ENCODE data around the gene CNFN.

CNFN gene

GRCh38 chr19:42389899-42390298 is at the start of gene CNFN:
Gene CNFN, minus strand, starts transcription at chr19:42390297. Its CDS starts 1,260 bp downstream, at chr19:42389037.
- DNase-seq (ENCODE audit: low read depth) = no peak

- no peak for DNase-seq (ENCODE audit: low read depth)
Observed at GRCh38 chr19:42436006-42436405, 45.9 kb upstream of the CNFN start.

- DNase-seq (ENCODE audit: low read depth) = no peak
Observed at GRCh38 chr19:42435316-42435715, 45.2 kb upstream of the CNFN start.

- no peak for DNase-seq (ENCODE audit: low read depth)
Observed at GRCh38 chr19:42433503-42434260, 43.6 kb upstream of the CNFN start.

- no peak for DNase-seq (ENCODE audit: low read depth)
Observed at GRCh38 chr19:42431486-42431885, 41.4 kb upstream of the CNFN start.

- no peak for DNase-seq (ENCODE audit: low read depth)
Observed at GRCh38 chr19:42428676-42429075, 38.6 kb upstream of the CNFN start.

GRCh38 chr19:42427313-42427712 is 37.2 kb upstream of the CNFN start, which contains the start of gene LIPE:
Gene LIPE, minus strand, starts transcription at chr19:42427388. Its CDS starts 239 bp downstream, at chr19:42427149.
- DNase-seq (ENCODE audit: low read depth) = no peak

- no peak for DNase-seq (ENCODE audit: low read depth)
Observed at GRCh38 chr19:42426643-42427042, 36.5 kb upstream of the CNFN start.

GRCh38 chr19:42424712-42425131 is 34.6 kb upstream of the CNFN start:
- DNase-seq (ENCODE audit: low read depth) = no peak

- DNase-seq (ENCODE audit: low read depth) = no peak
Observed at GRCh38 chr19:42424345-42424707, 34.2 kb upstream of the CNFN start.

- peak; percentile 53 for DNase-seq (ENCODE audit: low read depth)
Observed at GRCh38 chr19:42423462-42424344, 33.6 kb upstream of the CNFN start.

GRCh38 chr19:42422901-42423461 is 32.9 kb upstream of the CNFN start:
- no peak for DNase-seq (ENCODE audit: low read depth)

GRCh38 chr19:42422092-42422900 is 32.2 kb upstream of the CNFN start:
- DNase-seq (ENCODE audit: low read depth) = no peak

- no peak for DNase-seq (ENCODE audit: low read depth)
Observed at GRCh38 chr19:42421591-42422031, 31.5 kb upstream of the CNFN start.

- no peak for DNase-seq (ENCODE audit: low read depth)
Observed at GRCh38 chr19:42421101-42421500, 31.0 kb upstream of the CNFN start.

- DNase-seq (ENCODE audit: low read depth) = no peak
Observed at GRCh38 chr19:42420055-42420544, 30.0 kb upstream of the CNFN start.

GRCh38 chr19:42419309-42419708 is 29.2 kb upstream of the CNFN start:
- no peak for DNase-seq (ENCODE audit: low read depth)

- DNase-seq (ENCODE audit: low read depth) = no peak
Observed at GRCh38 chr19:42412661-42413076, 22.6 kb upstream of the CNFN start.

- DNase-seq (ENCODE audit: low read depth) = no peak
Observed at GRCh38 chr19:42412227-42412626, 22.1 kb upstream of the CNFN start.

GRCh38 chr19:42411581-42412178 is 21.6 kb upstream of the CNFN start:
- no peak for DNase-seq (ENCODE audit: low read depth)

GRCh38 chr19:42410371-42410770 is 20.3 kb upstream of the CNFN start:
- no peak for DNase-seq (ENCODE audit: low read depth)
